ENCODE measurements around the gene PODN.

PODN gene, protein sequence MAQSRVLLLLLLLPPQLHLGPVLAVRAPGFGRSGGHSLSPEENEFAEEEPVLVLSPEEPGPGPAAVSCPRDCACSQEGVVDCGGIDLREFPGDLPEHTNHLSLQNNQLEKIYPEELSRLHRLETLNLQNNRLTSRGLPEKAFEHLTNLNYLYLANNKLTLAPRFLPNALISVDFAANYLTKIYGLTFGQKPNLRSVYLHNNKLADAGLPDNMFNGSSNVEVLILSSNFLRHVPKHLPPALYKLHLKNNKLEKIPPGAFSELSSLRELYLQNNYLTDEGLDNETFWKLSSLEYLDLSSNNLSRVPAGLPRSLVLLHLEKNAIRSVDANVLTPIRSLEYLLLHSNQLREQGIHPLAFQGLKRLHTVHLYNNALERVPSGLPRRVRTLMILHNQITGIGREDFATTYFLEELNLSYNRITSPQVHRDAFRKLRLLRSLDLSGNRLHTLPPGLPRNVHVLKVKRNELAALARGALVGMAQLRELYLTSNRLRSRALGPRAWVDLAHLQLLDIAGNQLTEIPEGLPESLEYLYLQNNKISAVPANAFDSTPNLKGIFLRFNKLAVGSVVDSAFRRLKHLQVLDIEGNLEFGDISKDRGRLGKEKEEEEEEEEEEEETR

GRCh38 chr1:53061859-53062707 lies at the start of gene PODN:
Gene PODN, plus strand, starts transcription at chr1:53062213. Its CDS starts 7,643 bp downstream, at chr1:53069856.
- DNase-seq (ENCODE audit: low read depth in 1 of 2, low spot score in 1 of 2) = no peak

DNA sequence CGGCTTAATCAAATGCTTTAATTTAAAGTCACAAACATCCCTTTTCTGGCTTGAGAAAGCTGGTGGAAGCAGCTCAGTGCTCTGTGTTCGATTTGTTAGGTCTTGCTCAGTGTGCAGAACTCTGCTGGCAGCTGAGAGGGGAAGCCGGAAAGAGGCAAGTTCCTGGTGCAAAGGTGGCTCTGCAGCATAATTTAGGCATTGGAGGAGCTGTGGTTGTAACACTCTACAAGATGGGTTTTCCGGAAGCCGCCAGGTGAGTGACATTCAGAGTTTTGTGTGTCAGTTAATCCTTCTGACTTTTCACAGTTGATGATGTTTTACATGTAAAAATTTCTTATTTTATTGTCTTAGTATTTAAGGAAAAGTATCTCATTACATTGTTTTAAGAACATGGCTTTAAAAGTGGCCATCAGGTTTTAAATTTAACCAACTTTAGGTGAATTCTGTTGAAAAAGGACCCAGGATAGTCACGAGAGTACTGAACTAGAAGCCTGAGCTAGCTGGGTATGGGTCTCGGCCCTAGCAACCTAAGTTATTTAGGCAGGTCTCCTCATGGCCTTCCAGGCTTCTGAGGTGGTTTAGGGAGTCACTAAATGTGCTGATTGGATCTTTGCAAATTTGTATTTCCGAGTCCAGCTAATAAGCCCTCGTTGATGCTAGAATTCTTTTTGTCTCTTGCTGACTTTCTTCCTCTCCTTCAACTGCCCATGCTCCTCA lies 47.1 kb upstream of the PODN start:
- peak; percentile 33 to 71 for DNase-seq (ENCODE audit: low read depth in 1 of 2, low spot score in 1 of 2)

DNA sequence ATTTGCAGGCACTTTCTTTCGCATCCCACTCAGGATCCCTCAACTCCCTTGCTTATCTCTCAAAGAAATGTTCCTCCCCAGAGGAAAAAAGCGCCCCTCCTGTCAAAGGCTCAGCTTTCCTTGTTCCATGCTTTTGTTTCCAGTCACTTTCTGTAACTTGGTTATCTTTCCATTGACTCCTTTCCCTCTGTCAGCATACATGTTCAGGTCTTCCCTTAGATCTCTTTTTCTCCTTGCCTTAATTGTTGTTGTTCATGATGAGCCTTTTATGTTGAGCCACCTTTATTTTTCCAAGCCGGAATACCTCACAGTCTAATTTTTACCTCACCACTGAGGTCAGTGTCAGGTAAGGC lies 46.5 kb upstream of the PODN start:
- no peak for DNase-seq (ENCODE audit: low read depth in 1 of 2, low spot score in 1 of 2)

GRCh38 chr1:53016705-53017104 lies 45.3 kb upstream of the PODN start:
- no peak for DNase-seq (ENCODE audit: low read depth in 1 of 2, low spot score in 1 of 2)

- no peak for DNase-seq (ENCODE audit: low read depth in 1 of 2, low spot score in 1 of 2)
Observed at GRCh38 chr1:53020588-53020987, 41.4 kb upstream of the PODN start.

- DNase-seq (ENCODE audit: low read depth in 1 of 2, low spot score in 1 of 2) = no peak
Observed at GRCh38 chr1:53022179-53022578, 39.8 kb upstream of the PODN start.

DNA sequence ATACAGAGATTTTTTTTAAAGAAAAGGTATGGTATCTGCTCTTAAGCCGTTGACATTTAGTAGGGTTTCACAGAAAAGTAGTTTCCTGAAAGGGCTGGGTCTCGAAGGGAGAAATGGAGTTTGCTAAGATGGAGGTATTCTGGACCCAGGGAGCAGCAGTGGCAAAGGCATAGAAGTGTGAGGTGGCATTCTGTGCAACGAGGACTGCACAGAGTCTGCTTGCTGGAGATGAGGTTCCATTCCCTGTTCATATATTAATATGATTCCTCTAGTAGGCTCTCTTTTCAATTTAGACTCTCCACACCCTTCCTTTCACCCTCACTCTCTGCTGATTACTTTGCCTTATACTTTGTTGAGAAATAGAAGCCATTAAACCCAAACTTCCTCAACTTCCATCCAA lies 38.5 kb upstream of the PODN start:
- DNase-seq (ENCODE audit: low read depth in 1 of 2, low spot score in 1 of 2) = no peak

GRCh38 chr1:53024117-53024516 lies 37.9 kb upstream of the PODN start:
- DNase-seq (ENCODE audit: low read depth in 1 of 2, low spot score in 1 of 2) = no peak

DNA sequence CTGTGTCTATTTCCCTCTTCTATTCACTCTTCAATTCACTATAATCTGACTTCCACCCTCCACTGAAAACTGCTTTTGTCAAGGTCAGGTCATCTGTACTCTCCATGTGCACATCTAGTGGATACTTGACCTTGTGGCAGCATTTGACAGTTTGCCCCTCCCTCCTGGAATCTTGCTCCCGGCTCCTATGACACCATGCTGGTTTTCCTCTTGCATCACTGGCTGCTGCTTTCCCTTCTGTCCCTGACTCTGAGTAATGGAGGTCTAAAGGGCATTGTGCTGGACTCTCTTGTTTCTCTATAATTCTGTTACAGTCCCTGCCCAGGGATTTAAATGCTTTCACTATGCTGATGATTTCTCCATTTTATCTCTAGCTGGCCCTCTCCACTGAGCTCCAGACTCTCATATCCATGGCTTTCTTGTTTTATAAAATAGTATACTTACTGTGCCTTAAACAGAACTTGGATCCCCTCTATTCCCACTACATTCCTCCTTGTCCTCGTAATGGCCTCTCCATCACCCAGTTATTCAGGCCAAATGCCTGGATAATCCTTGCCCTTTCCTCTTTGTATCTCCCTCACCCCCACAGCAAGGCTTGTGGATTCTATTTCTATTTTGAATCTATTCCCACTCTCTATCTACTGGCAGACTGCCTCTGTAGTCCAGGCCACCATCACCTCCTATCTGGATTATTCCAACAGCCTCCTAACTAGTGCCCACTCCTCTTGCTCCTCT lies 36.8 kb upstream of the PODN start:
- DNase-seq (ENCODE audit: low read depth in 1 of 2, low spot score in 1 of 2) = no peak

GRCh38 chr1:53025769-53026112 lies 36.3 kb upstream of the PODN start:
- DNase-seq (ENCODE audit: low read depth in 1 of 2, low spot score in 1 of 2) = no peak

DNA sequence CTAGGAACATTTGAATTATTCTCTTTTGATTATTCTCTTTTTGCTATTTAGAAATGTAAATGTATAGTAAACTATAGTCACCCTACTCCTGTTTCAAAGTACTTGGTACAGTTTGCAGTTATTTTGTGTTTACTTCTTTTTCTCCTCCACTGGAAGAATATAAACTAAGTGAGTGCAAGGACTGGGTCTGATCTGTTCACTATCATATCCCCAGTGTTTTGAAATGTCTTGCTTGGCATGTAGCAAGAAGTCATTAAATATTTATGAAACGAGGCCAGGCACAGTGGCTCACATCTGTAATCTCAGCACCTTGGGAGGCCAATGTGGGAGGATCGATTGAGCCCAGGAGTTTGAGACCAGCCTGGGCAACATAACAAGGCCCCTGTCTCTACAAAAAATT lies 35.8 kb upstream of the PODN start:
- DNase-seq (ENCODE audit: low read depth in 1 of 2, low spot score in 1 of 2) = no peak

GRCh38 chr1:53031732-53032131 lies 30.3 kb upstream of the PODN start:
- no peak for DNase-seq (ENCODE audit: low read depth in 1 of 2, low spot score in 1 of 2)

- DNase-seq (ENCODE audit: low read depth in 1 of 2, low spot score in 1 of 2) = no peak
Observed at GRCh38 chr1:53037159-53037558, 24.9 kb upstream of the PODN start.

GRCh38 chr1:53038566-53038965 lies 23.4 kb upstream of the PODN start:
- no peak for DNase-seq (ENCODE audit: low read depth in 1 of 2, low spot score in 1 of 2)

- no peak for DNase-seq (ENCODE audit: low read depth in 1 of 2, low spot score in 1 of 2)
Observed at GRCh38 chr1:53043271-53043670, 18.7 kb upstream of the PODN start.

DNA sequence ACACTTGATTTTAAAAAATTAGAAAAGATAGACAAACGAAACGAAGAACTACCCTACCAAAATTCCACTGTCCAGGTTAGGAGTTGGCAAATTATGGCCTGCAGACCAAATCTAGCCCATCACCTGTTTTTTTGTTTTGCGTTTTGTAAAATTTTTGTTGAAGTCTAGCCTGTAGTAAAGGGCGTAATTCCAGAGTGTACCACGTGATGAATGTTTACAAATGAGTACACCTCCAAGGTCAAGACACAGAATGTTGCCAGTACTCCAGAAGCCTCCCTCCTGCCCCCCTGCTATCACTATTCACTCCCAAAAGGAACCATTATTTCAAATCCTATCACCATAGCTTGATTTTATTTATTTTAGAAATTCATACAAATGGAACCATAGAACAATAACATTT lies 17.1 kb upstream of the PODN start:
- no peak for DNase-seq (ENCODE audit: low read depth in 1 of 2, low spot score in 1 of 2)

- no peak for DNase-seq (ENCODE audit: low read depth in 1 of 2, low spot score in 1 of 2)
Observed at GRCh38 chr1:53046930-53047329, 15.1 kb upstream of the PODN start.

GRCh38 chr1:53047737-53048736 lies 14.0 kb upstream of the PODN start:
- no peak for DNase-seq (ENCODE audit: low read depth in 1 of 2, low spot score in 1 of 2)

- DNase-seq (ENCODE audit: low read depth in 1 of 2, low spot score in 1 of 2) = no peak
Observed at GRCh38 chr1:53048960-53049573, 12.9 kb upstream of the PODN start.
